Effector memory CD8-positive, alpha-beta T cell (primary cell): ENCODE results near the gene SRPRA.

Source experiments
- ATAC-seq: fragments of 150-1000 bp; cut with Tn5 transposase; replicated peaks from 2 replicates; pipeline ENCODE4 v1.10.0; 2021; ENCODE audit warnings: mild to moderate bottlenecking, moderate library complexity
- DNase-seq, 3 experiments: peaks; one replicate each; pipeline ENCODE4 v3.0.0; 2021
- H3K27ac Mint-ChIP-seq, 2 donors: one replicate each; pipeline ENCODE4 v1.8.0; 2022; ENCODE audit warnings: mild to moderate bottlenecking in 2 of 2, mixed read lengths in 2 of 2, moderate library complexity in 2 of 2
- H3K27me3 Mint-ChIP-seq, 2 donors: one replicate each; pipeline ENCODE4 v1.8.0; 2022; ENCODE audit warnings: mixed read lengths in 2 of 2
- H3K36me3 Mint-ChIP-seq: one replicate; pipeline ENCODE4 v1.8.0; 2022; ENCODE audit warnings: mild to moderate bottlenecking, moderate library complexity, mixed read lengths; ENCODE audit not compliant: insufficient read depth
- H3K4me1 Mint-ChIP-seq, 2 donors: one replicate each; pipeline ENCODE4 v1.8.0; 2022; ENCODE audit warnings: low read depth in 2 of 2, mixed read lengths in 2 of 2
- H3K4me3 Mint-ChIP-seq, 2 donors: one replicate each; pipeline ENCODE4 v1.8.0; 2022; ENCODE audit warnings: mild to moderate bottlenecking in 2 of 2, mixed read lengths in 2 of 2, moderate library complexity in 2 of 2
- H3K9me3 Mint-ChIP-seq, 2 donors: one replicate each; pipeline ENCODE4 v1.8.0; 2022; ENCODE audit warnings: mixed read lengths in 2 of 2

Gene SRPRA

DNA sequence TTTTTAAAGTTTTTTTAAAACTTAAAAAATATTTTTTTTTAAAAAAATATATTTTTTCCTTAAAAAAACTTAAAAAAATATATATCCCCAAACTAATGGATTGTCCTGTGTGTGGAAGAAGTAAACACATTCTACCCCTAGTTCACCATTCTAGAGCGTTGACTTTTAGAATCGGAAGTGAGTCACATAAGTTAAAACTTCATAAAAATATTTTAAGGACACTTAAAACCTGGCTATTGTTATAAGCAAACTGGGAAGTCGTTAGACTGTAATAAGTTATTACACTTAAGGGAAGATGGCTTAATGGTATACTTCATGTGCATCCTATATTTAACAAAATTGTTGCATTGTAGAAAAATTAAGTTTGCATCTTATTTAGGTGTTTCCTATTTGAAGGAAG is 36.0 kb downstream of the SRPRA start:
- ATAC-seq (no peak), DNase-seq (no peak)
- Mint-ChIP-seq H3K4me3 (no peak overlapping the region), H3K9me3 (no peaks in the 10 kb centered on the region), H3K36me3 (peaks cover 19% of the 10 kb centered on the region), H3K27me3 (no peaks in the 10 kb centered on the region), H3K27ac (no peak overlapping the region), H3K4me1 (no peaks in the 10 kb centered on the region)

DNA sequence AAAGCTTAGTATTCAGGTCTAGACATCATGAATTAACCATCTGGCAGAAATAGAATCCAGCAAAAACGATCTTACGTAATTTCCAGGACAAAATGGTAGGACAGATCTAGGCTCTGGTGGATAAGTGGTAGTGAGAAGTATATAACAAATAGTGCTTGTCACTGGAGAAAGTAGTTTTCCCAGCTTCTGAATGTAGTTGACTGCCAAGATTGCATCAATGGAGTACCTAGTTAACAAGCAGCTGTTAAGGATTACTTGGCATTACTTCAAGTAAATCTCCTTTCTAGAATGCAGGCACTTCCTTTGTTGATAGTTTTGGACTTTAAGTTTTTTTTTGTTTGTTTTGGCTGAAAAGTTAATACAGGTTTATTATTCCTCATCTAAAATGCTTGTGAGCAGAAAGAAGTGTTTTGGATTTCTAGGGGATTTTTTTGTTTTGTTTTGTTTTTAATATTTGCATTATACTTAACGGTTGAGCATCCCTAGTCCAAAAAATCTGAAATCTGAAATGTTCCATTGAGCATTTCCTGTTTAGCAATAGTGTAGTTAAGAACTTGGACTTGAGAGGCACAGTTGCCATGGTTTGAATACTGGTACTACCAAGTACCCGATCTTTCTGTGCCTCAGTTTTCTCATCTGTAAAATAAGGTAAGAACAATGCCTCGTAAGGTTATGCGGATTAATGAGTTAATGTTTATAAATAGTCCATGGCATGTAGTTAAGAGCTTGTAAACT is 36.8 kb downstream of the SRPRA start:
- H3K27me3 Mint-ChIP-seq, result no peaks in the 10 kb centered on the region
- ATAC-seq (no peak), DNase-seq (no peak)
- H3K4me3 Mint-ChIP-seq, result no peak overlapping the region
- H3K27ac Mint-ChIP-seq, result peak overlapping the region in 1 of 2 donors; percentile 2
- no peaks in the 10 kb centered on the region for H3K4me1 Mint-ChIP-seq
- H3K36me3 Mint-ChIP-seq, result peaks cover 16% of the 10 kb centered on the region
- H3K9me3 Mint-ChIP-seq, result no peaks in the 10 kb centered on the region

DNA sequence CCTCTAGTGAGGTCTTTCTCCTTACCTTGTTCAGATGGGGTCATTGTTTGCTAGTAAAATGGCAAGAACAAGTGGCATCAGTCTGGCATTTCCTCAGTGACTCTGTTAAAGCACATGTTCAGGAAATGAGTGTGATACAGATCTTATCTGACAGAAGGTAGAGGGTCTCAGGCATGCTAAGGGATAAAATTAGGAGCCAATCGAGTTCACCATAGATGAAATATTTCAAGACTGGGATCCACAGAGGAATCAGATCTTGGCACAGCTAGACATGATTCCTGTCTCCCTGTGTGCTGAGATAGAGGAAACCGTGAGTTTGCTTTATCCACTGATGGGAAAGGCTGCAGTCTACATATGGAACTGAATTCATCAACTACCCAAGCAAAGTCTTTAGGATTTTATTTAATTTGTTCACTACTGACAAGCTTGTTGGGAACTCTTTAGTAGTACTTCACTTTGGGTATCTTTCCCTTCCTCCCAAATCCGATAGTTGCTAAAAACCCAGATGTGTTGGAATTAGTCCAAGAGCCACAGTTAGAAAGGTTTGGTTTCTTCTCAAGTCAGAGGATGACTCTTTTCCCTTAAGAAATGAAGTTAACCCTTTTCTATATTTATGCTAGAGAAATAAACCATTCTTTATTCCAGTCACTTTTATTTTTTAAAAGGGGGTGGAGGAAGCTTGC is 38.7 kb downstream of the SRPRA start:
- H3K27me3 Mint-ChIP-seq, result no peaks in the 10 kb centered on the region
- H3K4me1 Mint-ChIP-seq, result peaks cover 0 to 3% of the 10 kb centered on the region in 2 donors
- DNase-seq (no peak), ATAC-seq (no peak)
- no peak overlapping the region for H3K4me3 Mint-ChIP-seq
- peaks cover 16% of the 10 kb centered on the region for H3K36me3 Mint-ChIP-seq
- H3K27ac Mint-ChIP-seq, result no peak overlapping the region
- no peaks in the 10 kb centered on the region for H3K9me3 Mint-ChIP-seq

DNA sequence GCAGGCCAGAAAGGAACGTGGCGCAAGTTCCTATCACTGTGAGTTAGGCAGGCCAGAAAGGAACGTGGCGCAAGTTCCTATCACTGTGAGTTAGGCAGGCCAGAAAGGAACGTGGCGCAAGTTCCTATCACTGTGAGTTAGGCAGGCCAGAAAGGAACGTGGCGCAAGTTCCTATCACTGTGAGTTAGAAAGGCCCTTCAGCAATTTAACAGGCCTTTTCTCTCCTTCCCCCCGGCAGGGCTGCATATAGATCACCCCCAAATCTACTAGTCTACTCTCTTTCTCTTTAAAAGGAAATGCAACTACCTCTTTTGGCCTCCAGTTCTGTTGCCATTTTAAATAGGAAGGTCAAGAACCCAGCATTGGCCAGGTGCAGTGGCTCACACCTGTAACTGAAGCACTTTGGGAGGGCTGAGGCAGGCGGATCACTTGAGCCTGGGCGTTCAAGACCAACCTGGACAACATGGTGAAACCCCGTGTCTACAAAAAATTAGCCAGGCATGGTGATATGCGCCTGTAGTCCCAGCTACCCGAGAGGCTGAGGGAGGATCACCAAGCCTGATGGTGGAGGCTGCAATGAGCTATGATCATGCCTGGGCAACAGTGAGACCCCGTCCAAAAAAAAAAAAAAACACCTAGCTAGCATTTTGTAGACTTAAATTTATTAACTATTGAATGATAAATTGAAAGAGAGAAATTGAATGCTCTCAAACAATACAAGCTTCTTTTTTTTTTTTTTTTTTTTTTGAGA is 42.2 kb downstream of the SRPRA start:
- no peaks in the 10 kb centered on the region for H3K27me3 Mint-ChIP-seq
- ATAC-seq (no peak), DNase-seq (no peak)
- H3K4me1 Mint-ChIP-seq, result peaks cover 3 to 12% of the 10 kb centered on the region in 2 donors
- H3K4me3 Mint-ChIP-seq, result no peak overlapping the region
- no peaks in the 10 kb centered on the region for H3K9me3 Mint-ChIP-seq
- H3K27ac Mint-ChIP-seq, result no peak overlapping the region
- peaks cover 10% of the 10 kb centered on the region for H3K36me3 Mint-ChIP-seq

DNA sequence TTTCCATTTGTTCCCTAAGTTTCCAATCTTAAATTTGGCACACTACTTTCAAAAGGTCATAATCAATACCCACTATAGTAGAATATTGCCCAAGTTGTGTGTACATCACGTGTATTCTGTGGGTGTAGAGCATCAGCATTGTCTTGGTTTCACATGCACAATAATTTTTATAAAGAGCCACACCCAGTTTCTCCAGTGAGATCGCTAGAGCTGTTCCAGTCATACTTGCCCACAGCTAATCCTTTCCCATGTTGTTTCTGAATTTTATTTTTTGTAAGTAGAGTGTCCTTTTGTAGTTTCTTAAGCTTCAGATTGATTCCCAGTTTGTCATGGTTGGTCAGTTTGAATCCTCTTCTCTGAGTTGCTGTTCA is 43.4 kb downstream of the SRPRA start:
- peak overlapping the region in 1 of 2 donors; percentile 76 for H3K27ac Mint-ChIP-seq
- no peak overlapping the region for H3K4me3 Mint-ChIP-seq
- H3K27me3 Mint-ChIP-seq, result no peaks in the 10 kb centered on the region
- peaks cover 4 to 16% of the 10 kb centered on the region in 2 donors for H3K4me1 Mint-ChIP-seq
- no peak for ATAC-seq
- H3K9me3 Mint-ChIP-seq, result no peaks in the 10 kb centered on the region
- peaks cover 4% of the 10 kb centered on the region for H3K36me3 Mint-ChIP-seq
- DNase-seq, result no peak

DNA sequence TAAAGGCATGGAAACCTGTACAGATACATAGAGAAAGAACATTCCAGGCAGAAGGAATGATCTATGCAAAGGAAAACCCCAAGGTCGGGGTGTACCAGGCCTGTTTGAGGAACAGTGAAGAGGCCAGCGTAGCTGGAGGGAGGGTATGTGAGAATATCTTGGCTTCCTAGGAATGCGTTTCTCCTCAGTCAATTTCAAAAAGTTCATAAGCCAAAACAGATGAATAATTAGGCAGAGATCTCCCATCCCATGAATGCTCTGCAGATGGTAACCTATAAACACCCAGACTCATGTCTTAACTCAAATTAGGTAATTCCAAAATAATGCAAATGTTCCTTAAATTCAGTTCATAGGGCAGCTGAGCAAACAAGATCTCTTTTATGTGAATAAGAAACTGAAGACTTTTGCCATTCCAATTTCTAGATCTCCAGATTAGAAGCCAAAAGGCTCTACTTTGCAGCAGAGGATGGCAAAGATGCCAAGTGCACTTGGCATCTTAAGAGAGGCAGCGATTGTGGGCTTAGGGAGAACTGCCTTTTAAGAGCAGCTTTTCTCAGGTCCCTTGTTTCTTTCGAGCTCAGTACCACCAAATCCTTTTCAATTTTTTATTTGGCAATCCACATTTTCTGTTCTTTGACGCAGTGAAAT is 43.9 kb downstream of the SRPRA start:
- Mint-ChIP-seq H3K36me3 (peaks cover 4% of the 10 kb centered on the region), H3K9me3 (no peaks in the 10 kb centered on the region), H3K4me3 (no peak overlapping the region), H3K27ac (no peak overlapping the region), H3K4me1 (peaks cover 7 to 16% of the 10 kb centered on the region in 2 donors), H3K27me3 (no peaks in the 10 kb centered on the region)
- DNase-seq, result no peak
- no peak for ATAC-seq

DNA sequence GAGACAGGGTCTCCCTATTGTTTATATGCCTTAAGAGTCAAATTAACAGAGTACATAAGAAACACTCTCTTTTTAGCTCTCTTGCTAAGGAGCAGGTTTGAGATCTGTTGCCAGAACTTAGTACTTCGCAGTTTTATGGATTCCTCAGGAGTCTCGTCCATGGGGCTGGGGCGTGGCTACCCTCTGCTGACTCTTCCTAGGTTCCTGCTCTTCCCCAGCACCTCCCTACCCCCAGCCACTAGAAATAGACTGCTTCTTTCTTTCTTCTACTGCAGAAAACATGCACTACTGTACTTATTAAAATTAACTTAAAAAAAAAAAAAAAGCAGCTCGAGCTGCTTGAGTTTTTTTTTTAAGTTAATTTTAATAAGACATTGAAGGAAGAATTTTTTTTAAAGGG is 49.1 kb downstream of the SRPRA start:
- Mint-ChIP-seq H3K36me3 (no peaks in the 10 kb centered on the region), H3K4me3 (no peak overlapping the region), H3K27ac (peak overlapping the region in 1 of 2 donors; percentile 6), H3K9me3 (no peaks in the 10 kb centered on the region), H3K4me1 (peaks cover 9 to 31% of the 10 kb centered on the region in 2 donors), H3K27me3 (no peaks in the 10 kb centered on the region)
- ATAC-seq (no peak), DNase-seq (no peak)

GRCh38 chr11:126217491-126217890 is 51.2 kb downstream of the SRPRA start:
- Mint-ChIP-seq H3K4me1 (peaks cover 16 to 38% of the 10 kb centered on the region in 2 donors), H3K27me3 (no peaks in the 10 kb centered on the region), H3K36me3 (no peaks in the 10 kb centered on the region), H3K9me3 (no peaks in the 10 kb centered on the region), H3K27ac (peak overlapping the region in 1 of 2 donors; percentile 52), H3K4me3 (no peak overlapping the region)
- ATAC-seq (no peak), DNase-seq (no peak)

DNA sequence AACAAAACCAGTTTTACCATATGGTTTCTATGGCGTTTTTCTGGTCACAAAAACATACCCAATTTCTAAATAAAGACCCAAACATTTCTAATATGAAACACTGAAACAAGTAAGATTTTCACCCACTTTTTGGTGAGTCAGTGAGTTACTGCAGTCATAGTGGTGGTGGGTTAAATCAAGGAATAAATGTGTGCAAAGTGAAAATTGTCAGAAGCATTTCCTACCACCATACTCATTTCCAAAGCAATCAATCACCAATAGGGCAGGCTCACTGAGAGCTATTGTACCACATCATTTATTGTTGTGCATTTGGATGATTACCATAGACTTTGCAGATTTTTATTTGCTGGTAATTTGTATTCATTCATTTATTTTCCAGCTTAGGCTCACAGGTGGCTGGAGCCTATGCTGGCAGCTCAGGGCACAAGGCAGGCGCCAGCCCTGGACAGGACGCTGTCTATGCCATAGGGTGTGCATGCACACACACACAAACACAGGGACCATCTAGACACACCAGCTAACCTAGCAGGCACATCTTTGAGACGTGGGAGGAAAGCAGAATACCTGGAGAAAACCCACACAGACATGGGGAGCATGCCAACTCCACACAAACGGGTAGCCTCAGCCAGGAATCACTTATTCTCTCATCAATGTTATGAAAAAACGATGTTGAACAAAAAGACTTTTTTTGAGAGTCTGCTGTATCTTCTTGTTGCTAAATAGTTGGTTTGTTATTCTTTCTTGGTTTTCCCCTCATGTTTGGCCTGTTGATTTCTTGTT is 52.0 kb downstream of the SRPRA start:
- Mint-ChIP-seq H3K27ac (no peak overlapping the region), H3K27me3 (no peaks in the 10 kb centered on the region), H3K9me3 (no peaks in the 10 kb centered on the region), H3K4me1 (peaks cover 23 to 37% of the 10 kb centered on the region in 2 donors), H3K36me3 (no peaks in the 10 kb centered on the region), H3K4me3 (no peak overlapping the region)
- DNase-seq, result no peak
- no peak for ATAC-seq

- Mint-ChIP-seq H3K4me3 (no peak overlapping the region), H3K9me3 (no peaks in the 10 kb centered on the region), H3K36me3 (peaks cover 6% of the 10 kb centered on the region), H3K27me3 (no peaks in the 10 kb centered on the region), H3K4me1 (peaks cover 28 to 45% of the 10 kb centered on the region in 2 donors), H3K27ac (no peak overlapping the region)
- ATAC-seq, result no peak
- no peak for DNase-seq
Measured at GRCh38 chr11:126214841-126215240, 53.9 kb downstream of the SRPRA start.

- Mint-ChIP-seq H3K4me1 (peaks cover 28 to 45% of the 10 kb centered on the region in 2 donors), H3K4me3 (no peak overlapping the region), H3K27me3 (no peaks in the 10 kb centered on the region), H3K9me3 (no peaks in the 10 kb centered on the region), H3K27ac (no peak overlapping the region), H3K36me3 (peaks cover 7% of the 10 kb centered on the region)
- DNase-seq (no peak), ATAC-seq (no peak)
Measured at GRCh38 chr11:126214441-126214840, 54.3 kb downstream of the SRPRA start.
